Measurements from ENCODE around the gene APBB1. TPM values are rescaled to one million over a fixed set of nuclear protein-coding genes. Genes with fewer than 3 reads are reported as not detected.
"Not testable (repeated sequence)": the region's sequence is repeated elsewhere in the genome, so short reads cannot be mapped to it uniquely, and the experiment has no call there.

Gene APBB1
- total and polyA plus RNA-seq, 2 of the 4 experiments (the other 2 are of a cell fraction) = 39.4 to 44.1 TPM

GRCh38 chr11:6392251-6392650, 26.6 kb downstream of the APBB1 start:
- CTCF ChIA-PET; H4K5ac ChIP-seq (ENCODE audit: low read depth, low read length); H2AK9ac ChIP-seq (replicated peaks; ENCODE audit: low read depth, low read length, poor library complexity); H4K8ac ChIP-seq (ENCODE audit: low read depth in 2 of 2, low read length in 2 of 2); H2AK5ac ChIP-seq (ENCODE audit: low read depth, low read length); H4K91ac ChIP-seq (ENCODE audit: insufficient read depth, low read depth, low read length); H3K4me3 ChIP-seq (ENCODE audit: insufficient read depth, low read depth, low read length); dilution Hi-C loops (cut with HindIII; ENCODE audit: low sequenced_read_pairs, unreplicated experiment); H4K20me1 ChIP-seq (ENCODE audit: insufficient read depth, low read length); H3K27ac ChIP-seq (ENCODE audit: insufficient read depth, low read length); DNase-seq; H3K4me1 ChIP-seq (ENCODE audit: control insufficient read depth, insufficient read depth, low read length); BruUV-seq (replicated peaks); H3K4me2 ChIP-seq (ENCODE audit: low read depth, low read length); H2BK15ac ChIP-seq (ENCODE audit: low read depth, low read length); H3K56ac ChIP-seq (ENCODE audit: extremely low read depth, insufficient read depth, low read length); H3K18ac ChIP-seq (ENCODE audit: low read depth, low read length); H2BK20ac ChIP-seq (ENCODE audit: low read depth, low read length); H3K9ac ChIP-seq (ENCODE audit: low read depth, low read length); H3K9me3 ChIP-seq (ENCODE audit: control insufficient read depth, insufficient read depth, low read length); H3K4ac ChIP-seq (ENCODE audit: low read depth, low read length); in situ Hi-C loops (cut with MboI; ENCODE audit: low sequenced_read_pairs); H2BK5ac ChIP-seq (ENCODE audit: low read depth, low read length, poor library complexity, severe bottlenecking); H3K14ac ChIP-seq (replicated peaks; ENCODE audit: low read depth, low read length); ATAC-seq (ENCODE audit: low read depth); H2BK120ac ChIP-seq (ENCODE audit: low read depth, low read length); H2AFZ ChIP-seq (replicated peaks; ENCODE audit: low read length, poor library complexity); H3K23ac ChIP-seq (ENCODE audit: low read depth, low read length); intact Hi-C loops (cut with micrococcal nuclease); H3K27me3 ChIP-seq (ENCODE audit: control insufficient read depth, insufficient read depth, low read length): not testable (repeated sequence)
- H3K9me1 ChIP-seq (ENCODE audit: insufficient read depth, low read length) = peaks cover 35% of the 10 kb centered on the region
- peaks cover 5 to 29% of the 10 kb centered on the region in 2 experiments; a peak in 2 of 4 replicates for H3K79me1 ChIP-seq (ENCODE audit: low read depth in 1 of 2, low read length in 2 of 2)
- peaks cover 26% of the 10 kb centered on the region for H3K36me3 ChIP-seq (ENCODE audit: control insufficient read depth, insufficient read depth, low read length)
- POLR2A ChIA-PET (ENCODE audit: unreplicated experiment) = interaction anchor here (0.6 kb wide), 1 partner anchor 60 kb away, joined by 15 read pairs; no protein-coding TSS in a partner anchor
- no CpG with 5 or more reads among the region's 4 CpGs for WGBS, 2 experiments (ENCODE audit: extremely low coverage in 2 of 2, insufficient read length in 1 of 2)
